CMK (cell line): Measurements from ENCODE around the gene CELSR2.
"Not testable (repeated sequence)": the region's sequence is repeated elsewhere in the genome, so short reads cannot be mapped to it uniquely, and the experiment has no call there.

Experiments
- DNase-seq: peaks from one replicate; pipeline ENCODE4 v3.0.0-alpha.2; 2010; ENCODE audit warnings: low read depth

CELSR2 gene

GRCh38 chr1:109301874-109302273 lies 52.5 kb downstream of the CELSR2 start:
- no peak for DNase-seq

- DNase-seq: no peak
Measured at GRCh38 chr1:109304226-109304920, 55.0 kb downstream of the CELSR2 start.

DNA sequence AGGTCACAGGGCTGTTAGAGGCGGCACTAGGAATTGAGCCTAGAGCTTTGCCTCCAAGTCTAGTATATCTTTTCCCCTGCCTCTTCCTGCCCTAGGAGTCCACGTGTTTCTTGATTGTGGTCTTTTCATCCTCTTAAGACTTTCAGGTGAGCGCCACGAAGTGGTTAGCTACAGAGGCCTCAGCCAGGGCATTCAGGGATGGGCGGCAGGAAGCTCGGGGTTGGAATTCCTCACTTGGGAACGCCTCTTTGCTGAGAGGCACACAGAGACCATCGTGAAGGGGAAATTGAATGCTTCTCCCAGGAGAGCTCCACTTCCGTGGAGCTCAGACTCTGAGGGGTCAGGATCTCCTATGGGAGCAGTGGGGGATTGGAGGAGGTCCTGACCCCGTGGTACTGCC lies 56.7 kb downstream of the CELSR2 start:
- DNase-seq: not testable (repeated sequence)

DNA sequence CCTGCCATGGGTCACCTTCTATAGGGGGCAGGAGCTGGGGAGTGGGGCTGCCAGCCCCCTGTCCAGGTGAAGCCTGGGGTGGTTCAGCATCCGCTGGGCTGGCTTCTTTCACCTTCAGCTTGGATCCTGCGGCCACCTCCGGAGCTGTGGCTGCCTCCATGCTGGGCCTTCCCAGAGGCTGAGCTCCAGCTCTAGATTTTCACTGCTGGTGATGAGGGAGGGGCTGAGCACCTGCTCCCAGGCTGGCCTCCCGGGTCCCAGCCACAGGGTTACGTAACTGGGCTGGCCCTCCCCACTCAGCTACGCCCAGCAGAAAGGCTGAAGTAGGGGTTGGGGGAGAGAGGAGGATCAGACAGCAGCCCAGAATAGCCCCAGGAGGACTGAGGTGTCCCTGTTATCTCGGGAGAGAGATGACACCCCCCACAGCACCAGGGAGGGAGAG lies 57.5 kb downstream of the CELSR2 start, which contains the start of gene MYBPHL:
Gene MYBPHL (minus strand): TSS at position 180 of the 442 bp plus-strand sequence. CDS start 20 bp downstream, at position 160.
- no peak for DNase-seq

DNA sequence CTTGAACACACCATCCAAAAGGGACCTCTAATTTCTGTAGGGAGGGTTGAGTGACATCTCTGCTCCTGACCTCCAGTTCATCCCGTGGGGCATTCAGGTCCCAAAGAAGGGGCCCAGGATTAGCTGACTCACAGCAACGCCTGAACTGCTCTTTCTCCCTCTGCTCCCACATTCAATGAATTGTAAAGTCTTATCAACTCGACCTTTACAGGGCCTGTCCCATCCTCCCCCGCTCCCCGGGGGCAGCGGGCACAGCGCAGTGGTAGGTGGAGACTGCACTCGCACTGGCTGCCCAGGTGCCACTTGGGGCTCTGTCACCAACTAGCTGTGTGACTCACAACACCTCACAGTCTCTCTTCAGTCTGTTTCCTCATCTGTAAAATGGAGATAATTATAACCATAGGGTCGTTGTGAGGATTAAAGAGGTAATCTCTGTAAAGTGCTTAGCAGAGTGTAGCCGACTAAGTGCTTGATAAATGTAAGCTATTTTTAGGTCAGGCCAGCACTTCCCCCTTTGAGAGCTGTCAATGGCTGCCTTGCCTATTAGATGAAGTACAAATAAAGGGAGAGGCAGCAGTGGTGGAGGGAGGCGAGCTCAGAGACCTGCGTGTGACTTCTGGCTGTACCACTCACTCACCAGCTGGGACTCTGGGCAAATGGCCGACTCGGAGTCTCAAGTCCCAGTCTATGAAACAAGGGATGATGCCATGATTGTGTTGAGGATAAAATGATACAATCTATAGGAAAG lies 58.1 kb downstream of the CELSR2 start:
- DNase-seq: no peak

- no peak for DNase-seq
Measured at GRCh38 chr1:109309347-109309746, 60.0 kb downstream of the CELSR2 start.

DNA sequence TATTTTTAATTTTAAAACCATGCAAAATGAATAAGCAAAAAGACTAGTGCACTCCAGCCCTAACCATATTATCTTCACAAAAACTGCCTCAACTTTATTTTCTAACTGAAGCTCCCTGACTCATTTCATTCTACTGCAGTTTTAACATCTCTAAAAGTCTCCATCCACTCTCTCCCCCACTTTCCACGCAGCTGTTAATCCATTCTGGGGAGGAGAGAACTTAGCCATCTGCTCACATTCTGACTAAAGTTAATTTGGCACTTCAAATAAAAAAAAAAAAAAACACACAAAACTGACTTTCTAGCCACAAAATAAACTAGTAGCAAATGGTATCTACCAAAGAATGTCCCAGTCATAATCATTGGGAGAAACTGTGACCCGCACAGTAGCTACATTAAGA lies 62.9 kb downstream of the CELSR2 start:
- DNase-seq: no peak

GRCh38 chr1:109312978-109313775 lies 63.8 kb downstream of the CELSR2 start:
- DNase-seq: no peak

- no peak for DNase-seq
Measured at GRCh38 chr1:109314795-109315194, 65.5 kb downstream of the CELSR2 start.

DNA sequence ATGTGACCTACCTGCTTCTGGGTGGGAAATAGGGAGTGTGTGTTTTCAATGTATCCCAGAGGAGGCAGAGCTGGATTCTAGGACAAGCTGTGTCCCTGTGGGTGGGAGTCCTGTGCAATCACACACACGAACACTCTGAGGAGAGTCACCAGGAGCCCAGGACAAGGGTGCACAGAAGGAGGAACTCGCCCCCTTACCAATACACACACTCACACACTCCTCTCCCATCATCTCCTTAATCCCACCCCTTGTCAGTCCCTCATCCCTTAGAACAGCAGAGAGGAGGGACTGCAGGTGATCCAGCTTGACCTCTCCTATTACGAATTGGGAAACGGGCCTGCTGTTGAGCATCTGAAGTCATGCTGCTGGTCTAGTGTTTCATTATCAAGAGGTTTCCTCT lies 65.9 kb downstream of the CELSR2 start:
- no peak for DNase-seq

DNA sequence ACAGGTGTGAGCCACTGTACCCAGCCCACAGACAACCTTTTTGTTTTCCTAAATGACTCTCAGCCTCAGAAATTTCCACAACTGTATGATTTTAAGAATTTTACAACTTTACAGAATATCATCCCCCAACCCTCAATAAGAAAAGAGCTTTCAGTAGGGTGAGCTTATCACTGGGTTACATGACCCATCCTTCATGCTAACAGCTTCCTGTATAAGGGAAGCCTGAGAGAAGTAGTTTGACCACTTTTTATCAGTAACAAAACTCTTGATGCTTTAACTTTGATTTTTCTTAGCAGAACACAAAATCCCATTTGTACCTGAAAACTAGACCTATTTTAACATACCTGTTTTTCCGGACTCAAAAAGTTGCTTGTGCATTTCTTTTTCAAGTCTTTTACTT lies 67.2 kb downstream of the CELSR2 start:
- peak; percentile 18 for DNase-seq

- DNase-seq: no peak
Measured at GRCh38 chr1:109319114-109319513, 69.8 kb downstream of the CELSR2 start.

- no peak for DNase-seq
Measured at GRCh38 chr1:109322974-109323373, 73.6 kb downstream of the CELSR2 start.
